Gastroesophageal sphincter (tissue), 3 donors: Measurements from ENCODE around the gene HSPA6.

ENCODE experiments used
- CTCF ChIP-seq, 4 experiments: fragments of 200-600 bp in 2 of 4; fragments of 450-650 bp in 2 of 4; sonication (generic) in 1 of 4; IDR thresholded peaks; one replicate each; pipeline ENCODE4 v1.5.1; 2017 to 2019; ENCODE audit warnings: antibody characterized with exemption in 4 of 4, mild to moderate bottlenecking in 2 of 4, moderate library complexity in 2 of 4
- EP300 ChIP-seq: sonication (generic); formaldehyde crosslinking; IDR thresholded peaks from one replicate; pipeline ENCODE4 v1.6.1; 2017; ENCODE audit warnings: antibody characterized with exemption, mild to moderate bottlenecking
- POLR2AphosphoS5 ChIP-seq: sonication (generic); formaldehyde crosslinking; IDR thresholded peaks from one replicate; pipeline ENCODE4 v1.6.1; 2017; ENCODE audit warnings: antibody characterized with exemption

DNA sequence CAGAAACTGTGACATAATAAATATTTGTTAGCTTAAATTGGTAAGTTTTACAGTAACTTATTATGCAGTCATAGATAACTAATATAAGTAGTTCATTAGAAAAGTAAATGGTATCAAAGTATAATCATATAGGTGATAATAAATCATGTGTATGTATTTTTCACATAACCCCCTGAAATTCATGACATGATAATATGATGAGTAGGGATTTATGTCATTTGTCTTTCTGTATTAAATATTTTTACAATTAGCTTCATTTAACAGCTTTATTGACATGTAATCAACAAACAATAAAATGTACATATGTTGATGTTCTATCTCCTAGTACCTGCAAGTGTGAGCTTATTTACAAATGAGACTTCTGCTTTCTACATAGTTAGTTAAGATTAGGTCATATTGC is 28.9 kb upstream of the HSPA6 start:
- TF ChIP-seq CTCF (IDR thresholded peaks at IDR 0.05) (no peak), EP300 (no peak), POLR2AphosphoS5 (no peak)
